Stimulated activated memory B cell treated with anti-CD40 and anti-IgM and Interleukin-4, amounts not matched to agents 10 μg/mL and 1 μg/mL and 100 μg/mL, for 72 hours (primary cell): ENCODE results near the gene RANBP10.
"Not testable (repeated sequence)": the region's sequence is repeated elsewhere in the genome, so short reads cannot be mapped to it uniquely, and the experiment has no call there.

Experiments
- ATAC-seq: fragments of 150-1000 bp; cut with Tn5 transposase; 2 replicates; pipeline ENCODE4 v1.10.0; 2021
- H3K27ac Mint-ChIP-seq: one replicate; pipeline ENCODE4 v1.8.0; 2022; ENCODE audit warnings: mild to moderate bottlenecking, mixed read lengths
- H3K27me3 Mint-ChIP-seq: one replicate; pipeline ENCODE4 v1.8.0; 2022; ENCODE audit warnings: mixed read lengths
- H3K36me3 Mint-ChIP-seq: one replicate; pipeline ENCODE4 v1.8.0; 2022; ENCODE audit warnings: mixed read lengths
- H3K4me1 Mint-ChIP-seq: one replicate; pipeline ENCODE4 v1.8.0; 2022; ENCODE audit warnings: mixed read lengths
- H3K4me3 Mint-ChIP-seq: one replicate; pipeline ENCODE4 v1.8.0; 2022; ENCODE audit warnings: mild to moderate bottlenecking, moderate library complexity, mixed read lengths
- H3K9me3 Mint-ChIP-seq: one replicate; pipeline ENCODE4 v1.8.0; 2022; ENCODE audit warnings: mixed read lengths

Gene RANBP10

GRCh38 chr16:67773569-67774456 is 32.5 kb downstream of the RANBP10 start:
- no peak for ATAC-seq
- peaks cover 13% of the 10 kb centered on the region for H3K4me1 Mint-ChIP-seq
- H3K36me3 Mint-ChIP-seq, result peaks cover 42% of the 10 kb centered on the region
- H3K4me3 Mint-ChIP-seq, result no peak overlapping the region
- no peaks in the 10 kb centered on the region for H3K9me3 Mint-ChIP-seq
- H3K27ac Mint-ChIP-seq, result no peak overlapping the region
- H3K27me3 Mint-ChIP-seq, result no peaks in the 10 kb centered on the region

- Mint-ChIP-seq H3K27ac (no peak overlapping the region), H3K27me3 (no peaks in the 10 kb centered on the region), H3K9me3 (no peaks in the 10 kb centered on the region), H3K4me1 (peaks cover 13% of the 10 kb centered on the region), H3K4me3 (no peak overlapping the region), H3K36me3 (peaks cover 42% of the 10 kb centered on the region)
- ATAC-seq, result no peak
These were observed 33.3 kb downstream of the RANBP10 start for GRCh38 chr16:67773099-67773498.

- ATAC-seq, result no peak
- Mint-ChIP-seq H3K9me3 (no peaks in the 10 kb centered on the region), H3K4me1 (peaks cover 13% of the 10 kb centered on the region), H3K27me3 (no peaks in the 10 kb centered on the region), H3K27ac (no peak overlapping the region), H3K36me3 (peaks cover 46% of the 10 kb centered on the region), H3K4me3 (no peak overlapping the region)
These were observed 35.9 kb downstream of the RANBP10 start for GRCh38 chr16:67770346-67770991.

DNA sequence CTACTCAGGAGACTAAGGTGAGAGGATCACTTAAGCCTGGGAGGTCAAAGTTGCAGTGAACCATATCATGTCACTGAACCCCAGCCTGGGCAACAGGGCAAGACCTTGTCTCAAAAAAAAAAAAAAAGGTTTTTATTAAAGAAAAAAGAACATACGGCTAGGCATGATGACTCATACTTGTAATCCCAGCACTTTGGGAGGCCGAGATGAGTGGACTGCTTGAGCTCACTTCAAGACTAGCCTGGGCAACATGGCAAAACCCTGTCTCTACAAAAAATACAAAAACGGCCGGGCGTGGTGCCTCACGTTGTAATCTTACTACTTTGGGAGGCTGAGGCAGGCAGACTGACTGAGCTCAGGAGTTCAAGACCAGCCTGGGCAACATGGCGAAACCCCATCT is 38.4 kb downstream of the RANBP10 start:
- no peaks in the 10 kb centered on the region for H3K27me3 Mint-ChIP-seq
- no peak overlapping the region for H3K4me3 Mint-ChIP-seq
- no peak for ATAC-seq
- H3K36me3 Mint-ChIP-seq, result peaks cover 45% of the 10 kb centered on the region
- no peaks in the 10 kb centered on the region for H3K9me3 Mint-ChIP-seq
- no peak overlapping the region for H3K27ac Mint-ChIP-seq
- H3K4me1 Mint-ChIP-seq, result peaks cover 2% of the 10 kb centered on the region

DNA sequence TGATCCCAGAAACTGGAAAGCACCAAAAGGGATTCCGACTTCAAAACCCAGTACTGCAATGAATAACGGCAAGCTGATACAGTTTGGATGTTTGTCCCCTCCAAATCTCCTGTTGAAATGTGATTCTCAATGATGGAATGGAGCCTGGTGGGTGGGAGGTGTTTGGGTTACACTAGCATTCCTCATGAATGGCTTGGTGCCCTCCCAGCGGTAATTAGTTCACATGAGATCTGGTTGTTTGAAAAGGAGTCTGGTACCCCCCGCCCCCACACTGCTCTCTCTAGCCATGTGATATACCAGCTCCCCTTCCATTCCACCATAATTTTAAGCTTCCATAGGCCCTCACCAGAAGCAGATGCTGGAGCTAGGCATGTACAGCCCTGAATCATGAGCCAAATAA is 40.1 kb downstream of the RANBP10 start:
- no peak overlapping the region for H3K4me3 Mint-ChIP-seq
- H3K9me3 Mint-ChIP-seq, result no peaks in the 10 kb centered on the region
- H3K27me3 Mint-ChIP-seq, result no peaks in the 10 kb centered on the region
- H3K4me1 Mint-ChIP-seq, result peaks cover 8% of the 10 kb centered on the region
- ATAC-seq, result no peak
- H3K36me3 Mint-ChIP-seq, result peaks cover 35% of the 10 kb centered on the region
- no peak overlapping the region for H3K27ac Mint-ChIP-seq

DNA sequence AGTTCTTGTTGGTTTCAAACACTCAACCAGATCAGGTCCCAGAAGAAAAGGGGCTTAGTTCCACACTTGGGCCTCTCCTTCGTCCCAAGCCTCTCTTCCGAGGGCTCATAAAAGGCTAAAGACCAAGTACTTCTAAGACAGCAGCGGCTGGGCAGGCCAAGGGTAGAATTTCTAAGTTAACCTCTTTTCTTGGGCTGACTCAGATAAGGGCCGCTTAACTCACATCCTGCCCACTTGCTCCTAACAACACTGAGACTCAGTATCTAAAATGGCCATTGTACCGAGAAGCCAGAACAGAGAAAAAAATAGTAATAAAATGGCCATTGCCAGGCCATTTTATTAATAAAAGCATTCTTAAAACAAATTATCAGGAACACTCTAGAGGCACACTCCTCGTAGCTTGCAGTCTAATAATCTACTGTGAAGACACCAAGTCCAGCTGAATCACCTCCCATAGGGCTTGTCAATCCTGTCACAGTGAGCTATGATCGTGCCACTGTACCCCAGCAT is 42.1 kb downstream of the RANBP10 start:
- no peak overlapping the region for H3K27ac Mint-ChIP-seq
- H3K27me3 Mint-ChIP-seq, result no peaks in the 10 kb centered on the region
- H3K36me3 Mint-ChIP-seq, result peaks cover 34% of the 10 kb centered on the region
- H3K9me3 Mint-ChIP-seq, result no peaks in the 10 kb centered on the region
- peaks cover 21% of the 10 kb centered on the region for H3K4me1 Mint-ChIP-seq
- ATAC-seq, result no peak
- no peak overlapping the region for H3K4me3 Mint-ChIP-seq

DNA sequence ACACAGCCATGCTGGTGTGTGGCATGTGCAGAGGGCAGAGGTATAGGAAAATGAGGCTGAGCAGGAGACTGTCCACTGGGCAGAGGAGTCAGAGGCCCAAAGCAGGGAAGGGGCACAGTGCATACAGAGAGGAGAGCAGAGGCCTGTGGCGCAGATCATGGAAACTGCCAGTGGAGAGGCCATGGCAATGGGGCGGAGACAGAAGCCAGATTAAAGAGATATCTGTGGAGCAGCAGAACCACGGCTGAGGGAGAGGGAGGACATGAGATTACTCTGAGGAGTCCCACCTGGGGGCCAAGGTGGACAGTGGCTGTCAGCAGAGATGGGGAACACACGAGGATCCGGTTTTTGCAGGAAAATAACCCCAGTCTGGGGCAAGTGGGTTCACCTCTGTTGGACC is 43.3 kb downstream of the RANBP10 start:
- H3K4me3 Mint-ChIP-seq, result no peak overlapping the region
- no peaks in the 10 kb centered on the region for H3K9me3 Mint-ChIP-seq
- H3K4me1 Mint-ChIP-seq, result peaks cover 22% of the 10 kb centered on the region
- H3K27me3 Mint-ChIP-seq, result no peaks in the 10 kb centered on the region
- peaks cover 42% of the 10 kb centered on the region for H3K36me3 Mint-ChIP-seq
- H3K27ac Mint-ChIP-seq, result no peak overlapping the region
- no peak for ATAC-seq

DNA sequence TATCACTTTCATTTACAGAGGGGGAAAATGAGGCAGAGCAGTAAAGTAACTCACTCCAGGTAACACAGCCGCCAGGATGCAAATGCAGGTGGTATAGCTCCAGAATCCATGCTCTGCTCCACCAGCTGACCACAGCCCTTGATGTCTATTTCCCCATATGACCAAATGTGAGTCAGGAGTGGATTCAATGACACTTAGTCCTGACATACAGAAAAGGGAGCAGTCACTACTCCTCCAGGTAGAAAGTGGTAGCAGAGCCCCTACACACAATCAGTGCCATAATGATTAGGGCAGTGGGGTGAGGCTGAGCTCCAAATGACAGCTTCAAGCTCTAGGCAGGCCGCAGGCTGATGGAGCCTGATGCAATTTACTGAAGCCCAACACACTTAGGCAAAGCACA is 44.0 kb downstream of the RANBP10 start:
- no peaks in the 10 kb centered on the region for H3K27me3 Mint-ChIP-seq
- no peak for ATAC-seq
- H3K4me3 Mint-ChIP-seq, result no peak overlapping the region
- H3K36me3 Mint-ChIP-seq, result peaks cover 45% of the 10 kb centered on the region
- peaks cover 22% of the 10 kb centered on the region for H3K4me1 Mint-ChIP-seq
- no peaks in the 10 kb centered on the region for H3K9me3 Mint-ChIP-seq
- H3K27ac Mint-ChIP-seq, result no peak overlapping the region

GRCh38 chr16:67761924-67762323 is 44.4 kb downstream of the RANBP10 start:
- Mint-ChIP-seq H3K4me1 (peaks cover 22% of the 10 kb centered on the region), H3K36me3 (peaks cover 48% of the 10 kb centered on the region), H3K27ac (no peak overlapping the region), H3K9me3 (no peaks in the 10 kb centered on the region), H3K4me3 (no peak overlapping the region), H3K27me3 (no peaks in the 10 kb centered on the region)
- ATAC-seq, result no peak

GRCh38 chr16:67760956-67761230 is 45.5 kb downstream of the RANBP10 start:
- no peak overlapping the region for H3K4me3 Mint-ChIP-seq
- H3K36me3 Mint-ChIP-seq, result peaks cover 40% of the 10 kb centered on the region
- H3K27ac Mint-ChIP-seq, result peak overlapping the region; percentile 38
- ATAC-seq, result no peak
- no peaks in the 10 kb centered on the region for H3K9me3 Mint-ChIP-seq
- H3K27me3 Mint-ChIP-seq, result no peaks in the 10 kb centered on the region
- peaks cover 22% of the 10 kb centered on the region for H3K4me1 Mint-ChIP-seq

GRCh38 chr16:67760206-67760955 is 46.0 kb downstream of the RANBP10 start:
- Mint-ChIP-seq H3K36me3 (peaks cover 38% of the 10 kb centered on the region), H3K9me3 (no peaks in the 10 kb centered on the region), H3K27ac (peak overlapping the region; percentile 38), H3K4me3 (no peak overlapping the region), H3K4me1 (peaks cover 22% of the 10 kb centered on the region), H3K27me3 (no peaks in the 10 kb centered on the region)
- ATAC-seq, result peak; percentile 12

GRCh38 chr16:67758966-67759365 is 47.4 kb downstream of the RANBP10 start:
- no peaks in the 10 kb centered on the region for H3K27me3 Mint-ChIP-seq
- peaks cover 22% of the 10 kb centered on the region for H3K4me1 Mint-ChIP-seq
- no peak for ATAC-seq
- peaks cover 39% of the 10 kb centered on the region for H3K36me3 Mint-ChIP-seq
- no peaks in the 10 kb centered on the region for H3K9me3 Mint-ChIP-seq
- no peak overlapping the region for H3K4me3 Mint-ChIP-seq
- no peak overlapping the region for H3K27ac Mint-ChIP-seq

- Mint-ChIP-seq H3K4me1 (peaks cover 20% of the 10 kb centered on the region), H3K4me3 (no peak overlapping the region), H3K9me3 (no peaks in the 10 kb centered on the region), H3K36me3 (peaks cover 40% of the 10 kb centered on the region), H3K27me3 (no peaks in the 10 kb centered on the region), H3K27ac (no peak overlapping the region)
- ATAC-seq, result no peak
These were observed 48.4 kb downstream of the RANBP10 start for GRCh38 chr16:67758006-67758405.

GRCh38 chr16:67752641-67753040 is 53.7 kb downstream of the RANBP10 start:
- Mint-ChIP-seq H3K27me3 (no peaks in the 10 kb centered on the region), H3K4me1 (peaks cover 25% of the 10 kb centered on the region), H3K9me3 (no peaks in the 10 kb centered on the region), H3K27ac (no peak overlapping the region), H3K4me3 (no peak overlapping the region), H3K36me3 (peaks cover 22% of the 10 kb centered on the region)
- ATAC-seq, result no peak

DNA sequence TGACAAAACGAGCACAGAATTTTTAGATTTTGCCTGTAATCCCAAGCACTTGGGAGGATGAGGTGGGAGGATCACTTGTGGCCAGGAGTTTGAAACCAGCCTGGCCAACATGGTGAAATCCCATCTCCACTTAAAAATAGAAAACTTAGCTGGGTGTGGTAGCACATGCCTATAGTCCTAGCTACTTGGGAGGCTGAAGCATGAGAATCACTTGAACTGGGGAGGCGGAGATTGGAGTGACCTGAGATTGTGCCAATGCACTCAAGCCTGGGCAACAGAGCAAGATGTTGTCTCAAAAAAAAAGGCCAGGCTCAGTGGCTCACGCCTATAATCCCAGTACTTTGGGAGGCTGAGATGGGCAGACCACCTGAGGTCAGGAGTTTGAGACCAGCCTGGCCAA is 55.0 kb downstream of the RANBP10 start:
- Mint-ChIP-seq H3K36me3 (peaks cover 16% of the 10 kb centered on the region), H3K4me1 (peaks cover 25% of the 10 kb centered on the region)
- not testable (repeated sequence) for H3K9me3 Mint-ChIP-seq, ATAC-seq, H3K27ac Mint-ChIP-seq, H3K4me3 Mint-ChIP-seq, H3K27me3 Mint-ChIP-seq
